ENCODE data around the gene PPT2.

Gene PPT2

GRCh38 chr6:32152769-32153563 lies 975 bp upstream of the PPT2 start:
- no peak for DNase-seq

DNA sequence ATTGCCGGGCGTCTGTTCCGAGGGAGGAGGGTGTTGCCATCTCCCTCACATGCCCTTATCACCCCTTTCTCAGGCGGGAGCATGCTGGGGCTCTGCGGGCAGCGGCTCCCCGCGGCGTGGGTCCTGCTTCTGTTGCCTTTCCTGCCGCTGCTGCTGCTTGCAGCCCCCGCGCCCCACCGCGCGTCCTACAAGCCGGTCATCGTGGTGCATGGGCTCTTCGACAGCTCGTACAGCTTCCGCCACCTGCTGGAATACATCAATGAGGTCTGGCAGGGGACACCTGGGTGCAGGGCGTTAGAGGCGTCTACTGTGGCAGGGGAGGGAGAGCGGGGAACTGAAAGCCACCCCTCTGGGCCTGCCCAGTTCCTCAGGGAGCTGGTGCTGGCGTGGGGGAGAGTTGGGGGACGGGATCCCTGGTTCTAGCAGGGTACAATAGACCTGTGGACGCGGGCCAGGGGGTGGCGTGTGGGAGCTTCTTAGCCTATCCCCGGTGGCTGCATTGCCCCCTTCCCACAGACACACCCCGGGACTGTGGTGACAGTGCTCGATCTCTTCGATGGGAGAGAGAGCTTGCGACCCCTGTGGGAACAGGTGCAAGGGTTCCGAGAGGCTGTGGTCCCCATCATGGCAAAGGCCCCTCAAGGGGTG lies 697 bp downstream of the PPT2 start:
- DNase-seq: peak; percentile 46

DNA sequence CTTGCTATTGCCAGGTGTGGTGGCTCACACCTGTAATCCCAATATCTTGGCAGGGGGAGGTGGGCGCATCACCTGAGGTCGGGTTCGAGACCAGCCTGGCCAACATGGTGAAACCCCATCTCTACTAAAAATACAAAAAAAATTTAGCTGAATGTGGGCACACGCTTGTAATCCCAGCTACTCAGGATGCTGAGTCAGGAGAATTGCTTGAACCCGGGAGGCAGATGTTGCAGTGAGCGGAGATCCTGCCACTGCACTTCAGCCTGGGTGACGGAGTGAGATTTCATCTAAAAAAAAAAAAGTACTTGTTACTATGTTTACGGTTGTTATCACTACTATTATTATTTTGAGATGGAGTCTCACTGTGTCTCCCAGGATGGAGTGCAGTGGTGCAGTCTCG lies 3.0 kb downstream of the PPT2 start:
- no peak for DNase-seq

GRCh38 chr6:32158052-32158451 lies 4.1 kb downstream of the PPT2 start:
- no peak for DNase-seq

DNA sequence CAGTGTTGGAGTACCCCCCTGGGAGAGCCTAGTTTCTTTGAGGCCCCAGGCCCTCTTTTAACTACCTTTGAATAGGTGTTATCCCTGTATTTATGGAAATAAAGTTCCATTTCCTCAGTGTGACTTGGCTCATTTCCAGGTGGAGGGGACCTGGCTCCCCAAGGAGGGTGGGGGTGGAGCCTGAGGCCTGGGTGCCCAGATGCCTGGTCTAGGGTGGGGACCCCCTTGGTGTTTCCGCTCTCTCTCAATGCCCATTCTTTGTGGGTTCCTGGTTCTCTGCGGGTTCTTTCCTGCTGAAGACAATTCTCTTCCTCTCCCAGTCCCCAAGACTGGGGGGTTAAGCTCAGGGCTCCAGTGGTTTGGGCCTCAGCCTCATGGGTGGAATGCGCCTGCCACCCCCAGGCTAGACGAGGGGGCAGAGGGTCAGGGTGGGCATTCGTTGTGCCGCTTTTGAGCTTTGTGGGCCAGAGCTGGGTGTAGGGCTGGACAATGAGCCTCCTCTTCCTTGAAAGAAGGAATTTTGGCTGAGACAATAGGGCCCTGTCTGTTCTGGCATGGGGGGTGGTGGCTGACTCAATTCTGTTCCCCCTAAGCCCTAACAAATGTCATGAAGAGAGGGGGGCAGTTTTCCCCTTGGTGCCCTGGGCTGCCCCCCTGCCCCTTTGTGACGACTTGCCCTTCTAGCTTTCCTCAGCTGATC lies 9.8 kb downstream of the PPT2 start:
- no peak for DNase-seq

DNA sequence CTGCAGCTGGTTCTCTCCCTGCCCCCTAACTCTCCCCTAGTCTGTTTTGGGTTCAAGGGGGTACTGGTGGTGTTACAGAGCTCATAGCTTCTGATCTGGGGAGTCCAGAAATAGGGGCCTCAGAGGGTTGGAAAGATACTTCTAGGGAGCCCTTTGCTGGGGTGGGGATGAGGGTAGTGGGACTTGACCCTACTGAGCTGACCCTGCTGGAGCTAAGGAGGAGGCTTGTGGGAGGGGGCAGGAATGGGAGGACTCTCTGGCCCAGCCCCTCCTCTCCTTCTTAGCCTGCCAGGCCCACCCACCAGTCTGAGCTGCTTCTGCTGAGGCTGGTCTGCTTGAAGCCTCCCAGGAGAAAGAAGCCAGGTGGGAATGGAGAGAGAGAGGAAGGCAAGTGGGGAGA lies 10.4 kb downstream of the PPT2 start, which contains the start of gene EGFL8:
EGFL8 (plus strand) TSS at position 301 of the 400 bp plus-strand sequence. CDS start 1,571 bp downstream, outside the sequence.
- DNase-seq: no peak

DNA sequence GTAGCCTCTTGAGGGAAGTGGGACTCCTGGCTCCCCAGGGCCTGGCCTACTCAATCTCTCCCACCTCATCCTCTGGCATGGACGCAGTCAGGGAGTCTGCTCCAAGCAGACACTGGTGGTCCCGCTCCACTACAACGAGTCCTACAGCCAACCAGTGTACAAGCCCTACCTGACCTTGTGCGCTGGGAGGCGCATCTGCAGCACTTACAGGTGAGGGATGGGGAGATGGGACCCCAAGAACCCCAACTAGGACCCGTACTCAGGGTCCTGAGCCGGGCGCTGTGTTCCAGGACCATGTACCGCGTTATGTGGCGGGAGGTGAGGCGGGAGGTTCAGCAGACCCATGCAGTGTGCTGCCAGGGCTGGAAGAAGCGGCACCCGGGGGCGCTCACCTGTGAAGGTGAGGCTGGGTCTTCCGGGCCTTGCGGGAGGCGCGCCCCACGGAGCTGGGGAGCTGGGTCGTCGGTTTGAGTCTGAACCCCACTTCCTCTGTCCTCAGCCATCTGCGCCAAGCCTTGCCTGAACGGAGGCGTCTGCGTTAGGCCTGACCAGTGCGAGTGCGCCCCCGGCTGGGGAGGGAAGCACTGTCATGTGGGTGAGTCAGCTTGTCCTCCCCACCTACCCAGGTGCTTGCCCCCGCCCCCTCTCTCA lies 12.6 kb downstream of the PPT2 start:
- DNase-seq: no peak

DNA sequence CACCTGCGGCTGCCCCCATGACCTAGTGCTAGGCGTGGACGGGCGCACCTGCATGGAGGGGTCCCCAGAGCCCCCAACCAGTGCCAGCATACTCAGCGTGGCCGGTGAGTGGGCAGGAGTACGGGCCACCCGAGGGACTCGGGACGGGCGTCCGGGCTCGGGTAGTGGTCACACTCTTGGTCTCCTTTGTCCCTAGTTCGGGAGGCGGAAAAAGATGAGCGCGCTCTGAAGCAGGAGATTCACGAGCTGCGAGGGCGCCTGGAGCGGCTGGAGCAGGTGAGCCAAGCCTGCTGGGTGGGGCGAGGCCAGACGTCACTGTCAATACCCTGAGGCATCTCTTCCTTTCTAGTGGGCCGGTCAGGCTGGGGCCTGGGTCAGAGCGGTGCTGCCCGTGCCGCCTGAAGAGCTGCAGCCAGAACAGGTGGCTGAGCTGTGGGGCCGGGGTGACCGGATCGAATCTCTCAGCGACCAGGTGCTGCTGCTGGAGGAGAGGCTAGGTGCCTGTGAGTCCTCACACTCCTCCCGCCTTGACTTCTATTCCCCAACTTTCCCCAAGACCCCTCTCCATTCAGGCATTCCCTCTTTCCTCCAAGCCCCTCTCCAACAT lies 13.3 kb downstream of the PPT2 start:
- no peak for DNase-seq

DNA sequence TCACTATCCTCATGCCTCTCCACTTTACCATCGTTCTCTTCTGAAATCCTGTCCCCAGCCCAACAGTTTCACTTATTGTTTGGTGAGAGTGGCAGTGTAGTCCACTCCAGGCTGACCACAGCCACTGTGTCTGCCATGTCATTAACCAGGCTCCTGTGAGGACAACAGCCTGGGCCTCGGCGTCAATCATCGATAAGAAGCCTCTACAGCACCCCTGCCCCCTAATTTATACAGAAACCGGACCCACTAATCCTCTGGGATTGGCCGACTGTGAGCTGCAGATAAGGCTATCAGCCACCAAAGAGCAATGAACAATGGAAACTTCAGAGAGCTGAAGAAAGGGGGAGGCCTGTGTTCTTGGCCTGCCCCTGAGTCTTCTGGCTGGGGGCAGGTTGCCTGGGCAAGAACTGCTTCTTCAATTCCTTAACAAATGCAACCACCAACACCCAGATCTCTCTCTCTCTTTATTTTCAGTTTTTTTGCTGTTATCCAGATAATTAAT lies 13.9 kb downstream of the PPT2 start:
- no peak for DNase-seq

- no peak for DNase-seq
Observed at GRCh38 chr6:32168350-32168749, 14.4 kb downstream of the PPT2 start.

DNA sequence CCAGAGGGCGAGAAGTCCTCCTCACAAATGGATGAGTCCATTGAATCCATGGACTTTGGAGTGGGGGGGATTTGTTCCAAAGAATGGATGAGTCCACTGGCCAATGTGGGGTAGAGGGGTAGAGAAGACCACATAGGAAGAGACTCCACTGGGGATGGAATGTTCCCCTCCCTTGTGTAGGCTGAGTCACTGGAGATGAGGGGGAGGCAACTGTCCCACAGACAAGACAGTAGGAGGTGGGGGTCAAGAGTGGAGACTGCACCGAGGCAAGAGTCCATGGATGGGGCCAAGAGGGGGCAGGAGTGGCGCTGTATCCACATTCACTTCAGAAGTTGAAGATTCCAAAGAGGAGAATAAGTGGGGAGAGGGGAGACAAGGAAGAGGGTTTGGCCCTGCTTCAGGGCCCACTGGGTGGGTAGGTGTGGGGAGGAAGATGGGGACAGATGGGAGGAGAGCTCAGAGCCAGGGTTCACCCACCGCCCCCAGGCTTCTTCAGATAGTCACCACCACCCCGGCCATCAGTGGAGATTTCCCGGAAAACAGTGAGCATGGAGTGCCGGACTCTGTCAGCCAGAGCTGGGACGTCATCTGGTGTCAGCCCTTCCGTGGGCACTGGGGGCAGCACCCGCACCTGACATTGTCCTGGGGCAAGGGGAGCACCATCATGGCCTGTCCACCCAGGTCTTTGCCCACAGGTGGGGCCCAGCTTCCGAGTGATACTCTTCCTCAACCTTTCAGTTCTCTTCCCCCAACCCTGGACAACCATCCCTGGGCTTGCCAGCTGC lies 15.1 kb downstream of the PPT2 start:
- no peak for DNase-seq

DNA sequence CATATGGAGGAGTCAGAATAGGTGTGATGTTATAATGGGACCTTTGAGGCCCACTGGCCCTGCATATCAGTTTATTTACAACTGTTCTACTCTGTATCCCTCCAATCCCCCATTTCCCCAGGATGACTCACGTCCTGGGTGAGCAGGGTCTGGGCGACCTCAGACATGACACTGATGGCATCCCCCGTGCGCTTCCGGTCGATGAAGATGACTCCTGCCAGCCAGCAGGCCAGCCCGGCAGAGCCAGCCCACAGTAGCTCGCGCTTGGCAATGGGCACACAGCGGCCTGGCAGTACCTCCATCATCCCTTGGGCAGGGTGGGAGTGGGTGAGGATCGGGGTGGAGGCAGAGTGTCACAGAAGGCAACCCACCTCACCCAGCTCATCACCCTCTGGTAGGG lies 16.4 kb downstream of the PPT2 start:
- no peak for DNase-seq

GRCh38 chr6:32171234-32171633 lies 17.3 kb downstream of the PPT2 start:
- no peak for DNase-seq

DNA sequence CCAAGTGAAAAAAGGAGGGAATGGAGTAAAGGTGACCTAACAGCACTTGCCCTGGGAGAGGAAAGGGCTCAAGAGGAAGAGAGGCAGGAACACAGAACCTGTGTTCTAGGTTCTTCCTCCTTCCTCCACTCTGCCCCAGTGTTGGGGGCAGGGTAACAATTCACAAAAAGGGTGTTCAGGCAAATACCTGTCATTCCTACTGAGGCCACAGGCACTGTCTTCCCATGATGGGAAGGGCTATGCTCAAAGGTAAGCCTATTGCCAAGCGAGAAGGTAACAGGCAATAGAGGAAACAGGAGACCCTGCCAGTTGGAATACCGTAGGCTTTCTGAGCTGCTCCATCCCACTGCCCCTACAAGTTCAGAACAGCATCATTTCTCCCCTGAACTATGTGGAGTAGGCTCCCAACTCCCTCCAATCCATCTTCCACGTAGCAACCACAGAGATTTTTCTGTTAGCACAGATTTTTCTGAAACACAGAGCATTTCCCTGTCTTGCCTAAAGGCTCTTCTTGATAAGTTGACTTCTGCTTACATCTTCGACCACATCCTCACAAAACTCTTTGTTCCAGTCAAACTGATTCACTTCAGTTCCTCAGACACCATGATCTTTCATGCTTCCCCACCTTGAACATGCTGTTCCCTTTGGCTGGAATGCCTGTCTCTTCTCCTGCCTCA lies 19.2 kb downstream of the PPT2 start:
- no peak for DNase-seq

- DNase-seq: no peak
Observed at GRCh38 chr6:32174416-32174815, 20.5 kb downstream of the PPT2 start.

- DNase-seq: no peak
Observed at GRCh38 chr6:32175322-32175710, 21.4 kb downstream of the PPT2 start.

GRCh38 chr6:32175711-32176475 lies 22.0 kb downstream of the PPT2 start, which contains the start of gene AGPAT1:
Gene AGPAT1 (minus strand): TSS chr6:32176084. CDS start chr6:32171496, 4,588 bp downstream.
- DNase-seq: peak; percentile 94

DNA sequence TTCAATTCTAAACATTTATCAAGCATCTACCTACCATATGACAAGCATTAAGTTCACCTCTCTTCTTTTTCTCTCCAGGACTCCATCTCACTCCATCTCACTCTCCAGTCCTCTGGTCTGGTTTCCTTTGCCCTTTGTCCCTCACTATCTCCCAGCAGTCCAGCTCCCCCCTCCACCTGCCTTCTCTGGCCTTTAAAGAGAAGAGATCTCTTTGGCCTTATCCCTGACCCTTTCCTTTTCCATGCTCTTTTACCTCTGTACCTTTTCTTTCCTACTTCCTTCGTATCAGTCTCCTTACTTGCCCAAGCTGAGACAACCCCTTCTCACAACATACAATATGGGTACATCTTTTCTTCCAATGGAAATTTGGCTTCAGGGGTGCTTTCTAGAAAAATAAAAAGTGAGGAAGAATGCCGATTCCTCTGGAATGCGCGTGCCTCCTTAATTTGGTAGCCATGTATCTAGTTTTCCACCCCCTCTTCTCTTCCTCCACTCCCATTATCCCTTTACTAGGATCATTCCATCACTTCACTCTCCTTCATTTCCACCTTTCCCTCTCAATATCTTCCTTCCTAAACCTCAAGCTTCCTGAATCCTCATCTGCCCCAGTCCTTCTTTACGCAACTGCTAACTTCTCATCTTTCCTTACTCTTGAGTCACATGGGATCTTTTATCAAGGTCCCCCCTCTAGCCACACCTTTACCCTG lies 22.7 kb downstream of the PPT2 start:
- DNase-seq: no peak

- no peak for DNase-seq
Observed at GRCh38 chr6:32177183-32177787, 23.3 kb downstream of the PPT2 start.
